Transverse colon (tissue), 4 donors: Measurements from ENCODE around the gene ZBP1. TPM values are rescaled to one million over a fixed set of nuclear protein-coding genes. Genes with fewer than 3 reads are reported as not detected.

Experiments
- DNase-seq: peaks from one replicate; pipeline ENCODE4 v3.0.0-alpha.2; 2019
- H3K27ac ChIP-seq, 4 donors: fragments of 200-600 bp; sonication (generic); 2 replicates each; pipeline ENCODE4 v1.5.1; 2016 to 2018; ENCODE audit warnings: inconsistent platforms in 4 of 4
- H3K27me3 ChIP-seq: fragments of 200-600 bp; sonication (generic); 2 replicates; pipeline ENCODE4 v1.5.1; 2017; ENCODE audit warnings: inconsistent platforms
- H3K36me3 ChIP-seq, 4 donors: fragments of 200-600 bp; sonication (generic); 2 replicates each; pipeline ENCODE4 v1.5.1; 2017 to 2019; ENCODE audit warnings: inconsistent platforms in 4 of 4
- H3K4me1 ChIP-seq, 4 donors: fragments of 200-600 bp; sonication (generic); 2 replicates each; pipeline ENCODE4 v1.5.1; 2017 to 2020; ENCODE audit warnings: inconsistent platforms in 4 of 4
- H3K4me3 ChIP-seq, 4 donors: fragments of 200-600 bp; sonication (generic); 1 replicate in 1 of 4; 2 replicates in 3 of 4; pipeline versions ENCODE4 v1.5.1 to v1.6.1; 2017 to 2019; ENCODE audit warnings: inconsistent platforms in 4 of 4
- H3K9me3 ChIP-seq, 2 donors: fragments of 200-600 bp; sonication (generic); 2 replicates each; pipeline ENCODE4 v1.5.1; 2017 to 2019; ENCODE audit warnings: inconsistent platforms in 2 of 2
- EP300 ChIP-seq: sonication (generic); formaldehyde crosslinking; IDR thresholded peaks from one replicate; pipeline ENCODE4 v1.6.1; 2017; ENCODE audit warnings: antibody characterized with exemption, low read depth
- POLR2A ChIP-seq: fragments of 450-650 bp; IDR thresholded peaks from one replicate; pipeline ENCODE4 v1.6.1; 2016; ENCODE audit warnings: antibody characterized with exemption, mild to moderate bottlenecking, moderate library complexity
- POLR2AphosphoS5 ChIP-seq, 3 donors: sonication (generic); formaldehyde crosslinking; IDR thresholded peaks; one replicate each; pipeline ENCODE4 v1.6.1; 2016; ENCODE audit warnings: antibody characterized with exemption in 3 of 3
- WGBS, 2 donors: methylation state at CpG; one replicate each; pipeline ENCODE4 v1.1.5; 2018; ENCODE audit warnings: low coverage in 1 of 2; 5-methylcytosine and 5-hydroxymethylcytosine counted together
- in situ Hi-C, 4 donors: fragments of 200-750 bp; cut with MboI; loops; one replicate each; pipeline versions ENCODE4 v1.15.0 to v1.15.1; 2017; ENCODE audit warnings: low sequenced_read_pairs in 3 of 4, low pct_ligation_motif_present in 1 of 4, low pct_unique_long_range_greater_than_20kb in 1 of 4
- intact Hi-C: fragments of 100-400 bp; cut with DNase I; formaldehyde crosslinking; loops from one replicate; pipeline ENCODE4 v1.15.1; 2023; ENCODE audit warnings: low total_unique reads
- total RNA-seq, 4 donors: library from RNA; depleted of rRNA; stranded (reverse); fragments of >200 nt; gene quantifications; one replicate each; pipeline ENCODE4 v1.1.0, GENCODE V29; 2016
- TF ChIP-seq, protein P1 (sequence below), 5 experiments: fragments of 200-600 bp in 3 of 5; fragments of 450-650 bp in 2 of 5; sonication (generic) in 3 of 5; IDR thresholded peaks; 1 replicate in 2 of 5; 2 replicates in 3 of 5; pipeline ENCODE4 v1.5.1; 2016 to 2017; ENCODE audit warnings: antibody characterized with exemption in 5 of 5, inconsistent platforms in 3 of 5, mild to moderate bottlenecking in 2 of 5, moderate library complexity in 1 of 5

ZBP1 gene
- total RNA-seq, 4 donors from 2014 or later: 1.6 to 4.4 TPM; not detected in 2

DNA sequence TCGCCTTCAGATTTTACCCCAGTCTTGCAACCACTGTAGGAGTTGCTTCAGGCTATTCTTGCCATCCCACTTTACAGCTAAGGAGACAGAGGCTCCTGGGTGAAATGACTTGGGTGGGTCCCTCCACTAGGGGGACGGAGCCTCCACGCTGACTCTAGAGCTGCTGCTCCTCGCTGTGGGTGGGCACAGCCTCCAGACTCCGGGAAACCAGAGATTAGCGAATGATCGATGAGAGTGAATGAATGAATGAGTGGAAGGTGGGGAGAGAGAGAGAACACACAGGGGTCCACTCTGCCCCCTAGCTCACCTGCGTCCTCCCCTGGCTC, 10.4 kb downstream of the ZBP1 start:
- intact Hi-C loops: no loop called here

DNA sequence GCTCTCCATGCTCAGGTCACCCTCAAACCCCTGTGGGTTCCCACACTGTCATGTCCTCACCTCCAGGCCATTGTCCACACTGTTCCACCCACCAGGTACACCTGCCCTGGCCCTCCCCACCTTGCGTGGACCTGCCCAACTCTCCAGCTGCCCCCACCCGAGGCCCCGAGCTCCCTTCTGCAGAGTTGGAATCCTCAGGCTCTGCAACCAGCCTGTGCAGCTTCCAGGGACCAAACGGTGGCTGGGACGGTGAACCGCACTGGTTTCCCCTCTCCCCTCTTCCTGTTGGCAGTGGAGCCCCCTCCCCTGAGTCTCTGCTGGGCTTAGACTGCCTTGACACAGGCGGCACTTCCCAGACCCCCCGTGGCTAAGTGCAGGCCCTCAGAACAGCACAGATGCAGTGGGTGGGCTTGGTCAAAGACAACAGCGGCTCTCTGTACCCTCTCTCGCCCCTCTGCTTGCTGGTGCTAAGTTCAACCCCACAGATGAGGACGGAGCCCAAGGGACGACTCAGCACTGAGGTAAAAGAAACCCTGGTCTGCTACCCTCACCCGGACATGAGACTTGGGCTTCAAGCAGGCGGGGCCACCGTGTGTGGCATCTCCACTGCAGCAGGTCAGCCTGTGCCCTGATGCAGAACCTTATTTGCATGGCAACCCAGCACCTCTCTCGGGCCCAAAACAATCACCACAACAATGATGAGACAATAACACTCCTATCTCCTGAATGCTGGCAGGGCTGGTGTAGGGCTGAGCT, 11.0 kb downstream of the ZBP1 start:
- H3K36me3 ChIP-seq: no peaks in the 10 kb centered on the region
- DNase-seq: peak; percentile 4
- intact Hi-C loops: no loop called here
- H3K27ac ChIP-seq: no peak overlapping the region
- no peaks in the 10 kb centered on the region for H3K9me3 ChIP-seq
- in situ Hi-C loops: loop anchor here in 2 of 4 donors (10.0 to 25.0 kb wide), 2 partner anchors 222 to 596 kb away; partner anchors contain the start of gene RBM38 (in 1 of the 2)
- peaks cover 0 to 14% (median 5%) of the 10 kb centered on the region in 4 donors for H3K4me1 ChIP-seq
- H3K27me3 ChIP-seq: no peaks in the 10 kb centered on the region
- TF ChIP-seq, protein P1, sequence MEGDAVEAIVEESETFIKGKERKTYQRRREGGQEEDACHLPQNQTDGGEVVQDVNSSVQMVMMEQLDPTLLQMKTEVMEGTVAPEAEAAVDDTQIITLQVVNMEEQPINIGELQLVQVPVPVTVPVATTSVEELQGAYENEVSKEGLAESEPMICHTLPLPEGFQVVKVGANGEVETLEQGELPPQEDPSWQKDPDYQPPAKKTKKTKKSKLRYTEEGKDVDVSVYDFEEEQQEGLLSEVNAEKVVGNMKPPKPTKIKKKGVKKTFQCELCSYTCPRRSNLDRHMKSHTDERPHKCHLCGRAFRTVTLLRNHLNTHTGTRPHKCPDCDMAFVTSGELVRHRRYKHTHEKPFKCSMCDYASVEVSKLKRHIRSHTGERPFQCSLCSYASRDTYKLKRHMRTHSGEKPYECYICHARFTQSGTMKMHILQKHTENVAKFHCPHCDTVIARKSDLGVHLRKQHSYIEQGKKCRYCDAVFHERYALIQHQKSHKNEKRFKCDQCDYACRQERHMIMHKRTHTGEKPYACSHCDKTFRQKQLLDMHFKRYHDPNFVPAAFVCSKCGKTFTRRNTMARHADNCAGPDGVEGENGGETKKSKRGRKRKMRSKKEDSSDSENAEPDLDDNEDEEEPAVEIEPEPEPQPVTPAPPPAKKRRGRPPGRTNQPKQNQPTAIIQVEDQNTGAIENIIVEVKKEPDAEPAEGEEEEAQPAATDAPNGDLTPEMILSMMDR (IDR thresholded peaks at IDR 0.05): no peak
- TF ChIP-seq EP300 (no peak), POLR2A (no peak), POLR2AphosphoS5 (IDR thresholded peaks at IDR 0.05) (no peak)
- WGBS, 2 donors: 80 to 87% methylated on average over 1 to 16 of the region's 16 CpGs
- no peak overlapping the region for H3K4me3 ChIP-seq

More for the DNA sequence above, 10.4 kb downstream of the ZBP1 start:
- WGBS, 2 donors: 95% methylated on average over 8 of the region's 8 CpGs; no CpG with 5 or more reads in 1 of the 2 donors
- Histone ChIP-seq H3K27me3 (no peaks in the 10 kb centered on the region), H3K36me3 (no peaks in the 10 kb centered on the region), H3K4me3 (no peak overlapping the region), H3K27ac (no peak overlapping the region), H3K9me3 (no peaks in the 10 kb centered on the region), H3K4me1 (peaks cover 0 to 9% (median 3%) of the 10 kb centered on the region in 4 donors)
- DNase-seq: no peak
- TF ChIP-seq, protein P1 (IDR thresholded peaks at IDR 0.05): no peak
- TF ChIP-seq POLR2AphosphoS5 (IDR thresholded peaks at IDR 0.05) (no peak), POLR2A (no peak), EP300 (no peak)
- in situ Hi-C loops: loop anchor here in 2 of 4 donors (10.0 to 25.0 kb wide), 2 partner anchors 223 to 595 kb away; partner anchors contain the start of gene RBM38 (in 1 of the 2)

DNA sequence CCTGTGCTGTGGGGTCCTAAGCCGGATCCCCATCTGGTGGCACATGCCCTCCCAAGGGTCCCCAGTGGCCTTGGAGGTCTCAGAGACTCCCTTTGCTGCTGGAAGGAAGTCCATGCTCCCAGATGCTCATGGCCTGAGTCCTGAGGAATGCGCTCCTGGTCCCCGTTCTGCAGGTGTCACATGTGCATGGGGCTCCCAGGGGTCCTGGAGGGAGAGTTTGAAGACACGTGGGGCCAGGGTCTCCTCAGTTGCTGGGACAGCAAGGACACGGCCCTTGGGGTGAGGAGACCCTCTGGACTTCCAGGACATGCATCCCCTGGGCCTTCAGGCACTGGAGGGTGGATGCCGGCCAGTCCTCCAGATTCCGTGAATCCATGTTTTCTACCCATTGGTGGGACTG, 11.7 kb downstream of the ZBP1 start:
- Histone ChIP-seq H3K4me3 (no peak overlapping the region), H3K9me3 (no peaks in the 10 kb centered on the region), H3K27ac (no peak overlapping the region), H3K36me3 (no peaks in the 10 kb centered on the region), H3K4me1 (peaks cover 0 to 14% (median 5%) of the 10 kb centered on the region in 4 donors), H3K27me3 (no peaks in the 10 kb centered on the region)
- intact Hi-C loops: no loop called here
- DNase-seq: no peak
- TF ChIP-seq POLR2AphosphoS5 (IDR thresholded peaks at IDR 0.05) (no peak), POLR2A (no peak), EP300 (no peak)
- TF ChIP-seq, protein P1 (IDR thresholded peaks at IDR 0.05): no peak
- WGBS, 2 donors: 83% methylated on average over 7 of the region's 7 CpGs; no CpG with 5 or more reads in 1 of the 2 donors
- in situ Hi-C loops: loop anchor here in 2 of 4 donors (10.0 to 25.0 kb wide), 2 partner anchors 221 to 596 kb away; partner anchors contain the start of gene RBM38 (in 1 of the 2)

DNA sequence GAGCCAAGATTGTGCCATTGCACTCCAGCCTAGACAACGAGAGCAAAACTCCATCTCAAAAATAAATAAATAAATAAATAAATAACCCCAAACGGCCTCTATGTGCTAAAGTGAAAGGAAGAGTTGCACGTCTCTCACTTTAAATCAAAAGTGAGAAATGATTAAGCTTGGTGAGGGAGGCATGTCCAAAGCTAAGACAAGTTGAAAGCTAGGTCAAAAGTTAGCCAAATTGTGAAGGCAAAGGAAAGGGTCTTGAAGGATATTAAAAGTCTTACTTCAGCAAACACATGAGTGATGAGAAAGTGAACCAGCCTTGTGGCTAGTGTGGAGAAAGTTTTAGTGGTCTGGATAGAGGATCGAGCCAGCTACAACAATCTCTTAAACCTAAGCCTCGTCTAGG, 14.3 kb downstream of the ZBP1 start:
- WGBS, 2 donors: 24 to 64% methylated on average over 3 to 5 of the region's 5 CpGs
- no peak overlapping the region for H3K27ac ChIP-seq

More for the DNA sequence above, 14.3 kb downstream of the ZBP1 start:
- Histone ChIP-seq H3K4me3 (no peak overlapping the region), H3K4me1 (peaks cover 0 to 14% (median 5%) of the 10 kb centered on the region in 4 donors), H3K36me3 (no peaks in the 10 kb centered on the region), H3K27me3 (no peaks in the 10 kb centered on the region), H3K9me3 (no peaks in the 10 kb centered on the region)
- in situ Hi-C loops: loop anchor here in 2 of 4 donors (10.0 to 25.0 kb wide), 2 partner anchors 219 to 599 kb away; partner anchors contain the start of gene RBM38 (in 1 of the 2)
- no peak for TF ChIP-seq EP300
- TF ChIP-seq POLR2AphosphoS5 (IDR thresholded peaks at IDR 0.05): no peak
- TF ChIP-seq, protein P1 (IDR thresholded peaks at IDR 0.05): no peak
- no peak for TF ChIP-seq POLR2A
- no peak for DNase-seq
- intact Hi-C loops: no loop called here
